Stimulated activated CD4-positive, alpha-beta T cell treated with anti-CD3 and anti-CD28 coated beads, Interleukin-1b, Interleukin-23, amount 100 ng/mL, for 24 hours (primary cell): ENCODE data around the gene MEOX1.

ENCODE experiments used
- DNase-seq, 4 experiments: peaks; one replicate each; pipeline ENCODE4 v3.0.0-alpha.2; 2020; ENCODE audit warnings: low read depth in 4 of 4, low spot score in 1 of 4

The MEOX1 gene

DNA sequence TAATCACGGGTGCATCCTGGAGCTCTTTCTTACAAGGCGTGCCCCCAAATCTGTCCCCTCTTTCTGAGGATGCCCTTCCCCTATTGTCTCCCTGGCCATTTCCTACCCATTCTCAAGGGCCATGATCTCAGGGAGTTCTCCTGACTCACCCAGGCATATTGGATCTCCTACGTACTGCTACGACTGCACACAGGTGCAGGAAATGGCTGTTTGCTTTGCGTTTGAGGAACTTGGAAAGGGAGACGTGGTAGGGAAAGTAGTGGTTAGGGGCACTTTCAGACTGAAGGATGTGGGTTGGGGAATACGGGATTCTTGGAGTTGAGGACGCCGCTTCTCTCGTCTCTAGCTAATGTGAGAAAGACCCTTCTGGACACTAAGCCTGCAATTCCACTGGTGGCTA lies 18.7 kb upstream of the MEOX1 start:
- no peak for DNase-seq

DNA sequence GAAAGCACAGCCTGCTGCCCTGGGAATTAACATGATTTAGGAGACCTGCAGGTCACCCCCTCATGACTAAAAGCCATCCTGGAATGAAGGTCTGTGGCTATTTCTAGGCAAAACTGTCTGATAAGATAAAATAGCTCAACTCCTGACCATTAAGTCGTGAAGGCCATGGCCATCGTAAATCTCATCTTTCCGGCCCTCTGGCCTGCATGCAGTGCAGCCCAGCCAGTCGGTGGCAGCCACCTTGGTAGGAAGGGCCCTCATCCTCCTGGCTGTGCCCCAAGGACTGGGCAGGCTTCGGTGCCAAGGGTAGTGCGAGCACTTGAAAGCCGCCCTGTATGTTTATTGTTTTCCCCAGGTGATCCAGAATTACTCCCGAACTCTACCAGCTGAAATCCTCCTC lies 18.2 kb upstream of the MEOX1 start:
- no peak for DNase-seq

DNA sequence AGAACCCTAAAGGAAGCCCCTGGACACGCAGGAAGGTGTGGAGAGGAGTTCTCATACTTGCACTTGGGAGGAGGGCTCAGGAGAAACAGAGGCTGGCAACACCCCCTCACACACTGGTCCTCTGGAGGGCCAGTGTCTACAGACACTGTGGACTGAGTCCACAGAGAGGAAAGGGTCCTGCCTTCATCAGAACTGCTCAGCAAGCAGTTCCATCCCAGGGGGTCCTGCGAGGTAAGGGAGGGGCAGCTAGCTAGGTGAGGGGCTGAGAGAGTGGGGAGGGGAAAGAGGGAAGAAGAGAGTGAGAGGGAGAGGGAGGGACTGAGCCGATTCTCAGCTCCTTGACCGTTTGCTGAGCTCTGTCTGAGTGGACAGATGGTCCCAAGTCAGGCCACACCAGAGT lies 17.7 kb upstream of the MEOX1 start:
- no peak for DNase-seq

DNA sequence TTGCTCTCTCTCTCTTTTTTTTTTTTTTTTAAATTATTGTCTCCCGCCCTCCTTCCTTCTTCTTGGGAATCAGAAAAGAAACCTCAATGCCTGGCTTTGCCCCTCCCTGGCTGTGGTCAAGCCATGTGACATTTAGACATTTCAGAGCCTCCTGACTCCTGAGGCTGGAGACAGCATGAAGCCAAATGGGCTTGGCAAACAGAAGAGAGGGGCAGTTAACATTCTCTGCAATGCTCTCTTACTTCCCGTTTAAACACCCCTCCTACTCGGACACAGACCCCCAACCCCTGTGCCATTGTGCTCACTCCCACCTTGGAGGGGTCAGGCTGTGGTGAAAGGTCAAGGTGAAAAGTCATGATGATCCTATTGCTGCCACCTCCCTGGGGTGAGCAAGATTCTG lies 14.7 kb upstream of the MEOX1 start:
- no peak for DNase-seq

DNA sequence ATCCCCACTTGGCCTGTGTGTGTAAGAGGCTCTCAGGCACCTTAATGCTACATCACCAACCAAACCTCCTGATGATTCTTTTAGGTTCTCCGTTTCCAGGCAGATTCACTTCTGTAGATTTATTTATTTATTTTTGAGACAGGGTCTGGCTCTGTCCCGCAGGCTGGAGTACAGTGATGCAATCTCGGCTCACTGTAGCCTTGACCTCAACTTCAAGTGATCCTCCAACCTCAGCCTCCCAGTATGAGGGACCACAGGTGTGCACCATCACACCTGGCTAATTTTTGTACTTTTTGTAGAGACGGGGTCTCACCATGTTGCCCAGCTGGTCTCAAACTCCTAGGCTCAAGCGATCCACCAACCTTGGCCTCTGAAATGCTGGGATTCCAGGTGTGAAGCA lies 12.7 kb upstream of the MEOX1 start:
- no peak for DNase-seq

DNA sequence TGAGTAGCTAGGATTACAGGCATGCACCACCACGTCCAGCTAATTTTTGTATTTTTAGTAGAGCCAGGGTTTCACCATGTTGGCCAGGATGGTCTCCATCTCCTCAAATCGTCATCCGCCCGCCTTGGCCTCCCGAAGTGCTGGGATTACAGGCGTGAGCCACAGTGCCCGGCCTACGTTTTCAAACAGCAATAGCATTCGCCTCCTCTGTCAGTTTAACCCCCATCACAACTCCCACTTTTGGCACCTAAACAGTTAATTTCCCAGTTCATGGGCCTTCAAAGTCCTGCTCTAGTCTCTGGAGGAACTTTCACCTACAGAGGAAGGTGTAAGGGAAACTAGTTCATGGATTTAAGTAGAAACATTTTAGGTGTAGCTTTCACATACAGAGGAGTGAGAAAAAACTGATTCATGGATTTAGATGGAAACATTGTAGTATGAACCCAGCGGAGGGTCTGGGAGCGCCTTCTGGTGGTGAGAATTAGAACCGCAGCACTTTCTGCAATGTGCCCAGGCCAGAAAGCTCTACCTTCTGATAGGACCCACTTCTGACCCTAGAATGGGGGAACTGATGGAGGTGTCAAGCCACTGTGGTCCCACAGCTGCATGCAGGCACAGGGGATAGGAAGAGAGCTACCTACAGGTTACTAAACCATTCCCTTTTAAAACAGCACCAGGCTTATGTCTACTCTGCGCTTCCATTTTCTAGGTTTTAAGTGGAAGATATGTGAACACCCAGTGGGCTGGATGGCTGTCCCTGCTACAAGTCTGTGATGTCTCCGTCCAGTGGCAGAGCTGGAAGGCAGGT lies 12.0 kb upstream of the MEOX1 start:
- DNase-seq: peak; percentile 52 to 63 (median 62)

DNA sequence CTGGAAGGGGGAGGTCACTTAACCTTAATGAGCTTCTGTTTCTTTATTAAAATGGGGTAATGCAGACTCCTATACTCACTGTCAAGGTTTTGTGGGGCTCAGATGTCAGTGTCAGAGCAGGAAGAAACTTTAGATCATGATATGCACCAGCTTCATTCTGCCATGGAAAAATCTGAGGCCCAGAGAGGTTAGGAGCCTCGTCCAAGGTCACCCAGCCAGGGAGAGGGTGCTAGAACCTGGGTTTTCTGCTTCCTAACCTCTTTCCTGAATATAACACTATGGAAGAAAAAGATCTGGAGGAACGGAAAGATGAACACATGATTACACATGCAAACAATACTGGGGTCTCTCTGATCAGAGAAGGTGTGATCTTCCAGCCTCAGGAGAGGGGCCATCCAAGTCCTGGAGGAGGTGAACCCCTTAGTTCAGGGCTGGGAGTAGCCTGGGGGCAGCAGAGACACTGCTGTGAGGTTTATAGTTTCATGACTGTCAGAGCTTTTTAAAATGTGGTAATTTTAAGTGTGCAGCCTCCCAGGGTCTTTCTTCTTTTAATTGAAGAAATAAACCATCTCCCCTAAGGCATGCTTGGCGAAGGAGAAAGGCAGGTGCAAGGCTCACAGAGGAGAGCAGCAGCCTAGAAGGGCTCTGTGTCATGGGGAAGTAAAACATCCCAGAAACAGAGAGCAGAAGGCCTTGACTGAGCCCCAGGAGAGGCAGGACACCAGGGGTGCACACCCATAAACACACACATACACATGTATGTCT lies 10.2 kb upstream of the MEOX1 start:
- DNase-seq: no peak

DNA sequence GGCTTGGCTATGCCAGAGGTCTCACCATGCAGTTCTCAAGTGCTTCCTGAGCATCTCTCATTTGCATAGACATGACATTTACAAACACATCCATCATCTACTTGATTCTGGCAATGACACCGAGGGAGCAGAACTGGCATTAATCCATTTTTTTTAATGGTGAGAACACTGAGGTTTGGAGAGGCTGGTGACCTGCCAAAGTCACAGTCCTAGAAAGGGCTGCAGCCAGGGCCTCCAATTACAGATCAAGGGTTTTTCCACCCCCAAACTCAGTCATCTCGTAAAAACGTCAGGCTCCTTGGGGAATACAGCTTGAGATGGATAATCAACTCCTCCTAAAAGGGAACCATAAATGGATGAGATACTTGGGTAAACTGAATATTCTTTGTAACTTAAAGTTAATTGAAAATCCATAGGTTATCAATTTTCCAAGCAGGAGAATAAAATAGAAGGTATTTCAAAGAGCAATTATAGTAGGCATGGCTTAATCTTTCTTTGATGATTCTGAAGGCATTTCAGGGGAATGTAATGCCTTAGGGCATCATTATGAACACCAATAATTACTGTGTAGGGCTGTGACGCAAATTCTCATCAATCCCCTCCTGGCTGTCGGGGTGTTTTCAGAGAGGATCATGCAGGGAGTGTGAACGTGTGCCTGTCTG lies 9.4 kb upstream of the MEOX1 start:
- DNase-seq: no peak

DNA sequence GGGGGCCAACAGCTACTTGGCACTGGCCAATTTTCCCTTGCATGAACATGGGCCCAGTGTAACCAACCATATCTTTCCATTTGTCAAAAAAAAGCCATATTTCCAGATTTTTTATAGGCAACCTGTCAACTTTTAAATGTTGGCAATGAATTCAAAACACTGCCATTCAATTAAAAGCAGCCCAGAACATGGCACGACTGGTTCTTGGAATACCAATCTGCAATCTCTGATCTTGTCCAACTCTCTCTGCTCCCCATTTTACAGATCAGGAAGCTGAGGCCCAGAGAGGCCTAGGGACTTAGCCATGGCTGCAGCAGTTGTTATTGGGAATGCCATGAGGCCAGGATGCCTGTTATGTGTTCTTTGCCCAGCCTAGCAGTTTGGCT lies 8.9 kb upstream of the MEOX1 start:
- no peak for DNase-seq

DNA sequence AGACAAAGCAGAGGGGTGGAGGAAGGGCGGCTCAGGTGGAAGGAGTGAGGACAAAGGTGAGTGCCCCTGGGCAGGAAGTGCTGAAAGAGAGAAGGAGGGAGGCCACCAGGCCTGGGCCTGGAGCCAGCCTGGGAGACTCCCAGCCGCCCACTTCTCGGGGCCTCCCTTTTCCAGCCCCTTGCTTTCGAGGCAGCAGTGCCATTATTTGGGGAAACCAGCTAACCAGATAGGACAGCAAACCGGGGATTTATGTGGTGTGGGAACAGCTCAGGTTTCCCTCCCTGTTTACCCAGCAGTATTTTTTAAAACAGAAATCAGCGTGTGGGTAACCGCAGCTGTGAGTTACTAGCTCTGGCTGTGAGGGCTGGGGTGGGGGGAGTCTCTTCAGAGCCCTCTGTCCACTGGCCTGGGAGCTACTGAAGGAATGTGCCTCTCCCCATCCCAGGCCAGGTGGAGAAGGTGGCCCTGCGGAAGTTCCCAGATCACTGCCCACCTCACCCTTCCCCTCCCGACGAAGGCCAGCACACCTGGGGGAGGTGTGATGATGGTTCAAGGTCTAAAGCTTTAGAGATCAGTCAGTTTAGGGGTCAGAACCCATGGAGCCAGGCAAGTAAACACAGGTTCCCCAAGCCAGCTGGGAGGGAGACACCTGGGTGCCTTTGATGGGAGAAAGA lies 8.4 kb upstream of the MEOX1 start:
- DNase-seq: no peak

DNA sequence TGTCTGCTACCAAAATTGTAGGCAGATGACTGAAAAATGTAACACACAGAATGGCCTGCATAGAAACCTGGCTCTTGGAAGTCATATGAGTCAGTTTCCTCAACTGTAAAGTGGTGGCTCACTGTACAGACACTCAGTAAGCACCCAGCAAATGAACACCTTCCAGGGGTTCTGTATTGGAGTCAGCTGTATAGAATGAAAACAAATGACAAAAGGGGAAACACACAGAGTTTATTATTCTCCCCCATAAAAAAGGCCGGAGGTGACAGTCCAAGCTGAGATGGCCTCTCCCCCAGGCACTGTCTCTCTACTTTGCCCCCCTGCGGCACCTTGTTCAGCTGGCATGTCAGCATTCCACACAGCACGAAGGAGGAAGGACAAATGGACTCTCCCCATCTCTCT lies 6.2 kb upstream of the MEOX1 start:
- no peak for DNase-seq

DNA sequence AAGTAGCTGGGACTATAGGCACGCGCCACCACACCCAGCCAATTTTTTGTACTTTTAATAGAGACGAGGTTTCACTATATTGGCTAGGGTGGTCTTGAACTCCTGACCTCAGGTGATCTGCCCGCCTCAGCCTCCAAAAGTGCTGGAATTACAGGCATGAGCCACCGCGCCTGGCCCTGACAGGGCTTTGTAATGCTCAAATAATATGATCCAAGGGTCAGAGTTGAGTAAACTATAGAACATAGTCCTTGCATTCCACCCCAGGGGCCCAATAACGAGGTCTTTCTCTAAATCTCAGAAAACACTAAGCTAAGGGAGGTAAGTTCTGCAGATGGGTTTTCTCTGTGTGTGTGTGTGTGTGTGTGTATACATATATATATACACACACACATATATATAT lies 5.8 kb upstream of the MEOX1 start:
- no peak for DNase-seq

DNA sequence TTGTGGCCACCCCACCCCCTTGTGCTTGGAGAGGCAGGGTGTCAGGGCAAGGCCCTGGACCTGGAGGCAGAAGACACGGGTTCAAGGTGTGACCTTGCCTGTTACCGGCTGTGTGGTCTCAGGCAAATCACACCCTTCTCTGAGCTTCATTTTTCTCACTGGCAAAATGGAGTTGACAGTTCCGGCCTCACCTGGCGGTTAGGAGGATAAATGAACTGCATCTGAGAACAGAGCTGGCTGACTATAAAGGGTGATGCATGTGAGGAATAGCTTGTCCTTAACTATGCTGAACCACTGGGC lies 4.2 kb upstream of the MEOX1 start:
- no peak for DNase-seq

DNA sequence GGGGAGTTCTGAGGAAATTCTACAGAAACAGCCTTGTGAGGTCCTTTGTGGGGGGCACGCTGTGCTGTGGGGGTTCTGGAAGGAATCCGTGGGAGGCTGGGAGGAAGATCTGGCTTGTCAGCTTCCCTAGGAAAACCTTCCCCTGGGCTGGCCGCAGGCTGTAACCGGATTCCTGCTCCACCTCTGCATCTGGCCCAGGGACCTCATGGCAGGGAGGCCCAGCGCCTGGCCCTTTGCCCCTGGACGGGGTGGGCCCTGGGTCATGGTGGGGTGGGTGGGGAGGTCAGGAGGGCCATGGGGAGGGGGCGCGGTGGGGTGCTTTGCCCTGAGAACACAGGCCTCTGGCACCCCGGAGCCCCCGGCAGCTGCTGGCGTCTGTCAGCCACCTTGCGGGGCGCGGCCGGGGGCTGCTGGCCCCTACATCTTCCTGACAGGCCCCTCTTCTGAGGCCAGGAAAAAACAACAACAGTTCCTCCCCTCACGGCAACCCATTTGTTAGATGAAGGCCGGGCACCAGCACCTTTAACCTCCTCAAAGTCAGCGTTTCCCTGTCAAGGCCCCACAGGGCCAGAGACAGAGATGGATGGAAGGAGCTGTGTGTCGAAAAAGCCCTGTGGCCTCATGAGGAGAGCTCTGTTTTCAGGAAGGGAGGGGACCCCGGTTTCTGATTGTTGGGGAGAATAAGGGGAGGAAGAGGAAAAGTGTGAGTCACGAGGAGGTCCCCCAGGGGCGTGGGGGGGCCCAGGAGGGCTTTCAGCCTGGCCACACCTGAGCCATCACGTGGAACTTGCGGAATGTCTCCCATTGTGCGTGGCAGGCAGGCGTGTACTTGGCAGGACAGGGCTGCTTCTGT lies 3.6 kb upstream of the MEOX1 start:
- DNase-seq: no peak

DNA sequence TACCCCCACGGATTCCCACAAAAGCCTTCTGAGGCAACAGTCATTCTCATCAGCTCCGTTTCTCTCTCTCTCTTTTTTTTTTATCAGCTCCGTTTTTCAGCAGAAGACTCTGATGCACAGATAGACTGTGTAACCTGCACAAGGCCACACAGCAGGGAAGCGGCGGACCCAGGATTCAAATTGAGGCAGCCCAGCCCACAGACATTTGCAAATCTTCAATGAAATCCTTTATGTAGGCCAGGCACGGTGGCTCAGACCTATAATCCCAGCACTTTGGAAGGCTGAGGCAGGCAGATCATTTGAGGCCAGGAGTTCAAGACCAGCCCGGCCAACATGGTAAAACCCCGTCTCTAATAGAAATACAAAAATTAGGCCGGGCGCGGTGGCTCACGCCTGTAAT lies 2.4 kb upstream of the MEOX1 start:
- DNase-seq: no peak

DNA sequence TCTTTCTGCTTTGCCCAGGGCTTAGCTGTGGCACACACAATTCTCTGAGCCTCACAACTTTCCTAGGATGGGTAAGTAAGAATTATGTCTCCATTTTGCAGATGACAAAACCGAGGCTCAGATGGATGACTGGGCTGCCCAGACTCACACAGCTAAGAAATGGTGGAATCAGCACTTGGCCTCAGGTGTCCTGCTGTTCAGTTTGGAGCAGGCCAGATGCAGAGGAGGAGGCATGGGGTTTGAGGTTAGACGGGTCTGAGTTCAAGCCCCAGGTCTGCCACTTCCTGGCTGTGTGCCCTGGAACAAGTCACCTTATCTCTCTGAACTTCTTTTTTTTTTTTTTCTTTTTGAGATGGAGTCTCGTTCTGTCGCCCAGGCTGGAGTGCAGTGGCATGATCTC lies 1.7 kb upstream of the MEOX1 start:
- DNase-seq: no peak

DNA sequence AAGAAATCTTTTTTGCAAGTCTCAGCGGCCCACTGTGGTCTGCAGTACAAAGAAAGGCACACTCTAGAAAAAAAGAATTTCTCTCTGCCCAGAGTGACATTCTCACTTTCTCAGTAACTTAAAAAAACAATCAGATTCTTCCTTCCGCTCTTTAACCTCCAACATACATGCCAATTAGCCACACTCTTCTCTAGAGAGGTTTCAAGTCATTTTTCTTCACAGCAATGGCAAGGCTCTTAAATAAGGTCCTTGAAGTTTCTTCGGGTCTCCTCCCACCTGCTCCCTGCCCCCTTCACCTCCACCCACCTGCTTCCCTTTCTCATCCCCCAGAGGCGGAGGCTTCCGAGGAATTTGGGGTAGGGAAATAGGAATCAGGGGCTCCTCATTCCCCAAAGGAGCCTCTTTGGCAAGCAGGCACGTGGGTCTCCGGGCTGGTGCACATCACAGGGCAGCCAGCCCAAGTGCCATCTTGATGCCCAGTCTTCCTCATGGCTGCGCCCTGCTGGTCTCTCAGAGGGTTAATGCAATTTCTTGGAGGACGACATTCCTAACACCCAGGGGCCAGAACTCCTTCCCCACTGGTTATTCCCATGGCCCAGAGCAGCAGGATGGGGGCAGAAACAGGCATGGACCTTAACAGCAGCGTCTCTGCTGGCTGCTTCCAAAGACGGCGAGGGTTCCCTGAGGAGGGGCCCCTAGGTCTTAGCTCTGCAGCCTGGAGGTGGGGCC lies 855 bp upstream of the MEOX1 start:
- no peak for DNase-seq

DNA sequence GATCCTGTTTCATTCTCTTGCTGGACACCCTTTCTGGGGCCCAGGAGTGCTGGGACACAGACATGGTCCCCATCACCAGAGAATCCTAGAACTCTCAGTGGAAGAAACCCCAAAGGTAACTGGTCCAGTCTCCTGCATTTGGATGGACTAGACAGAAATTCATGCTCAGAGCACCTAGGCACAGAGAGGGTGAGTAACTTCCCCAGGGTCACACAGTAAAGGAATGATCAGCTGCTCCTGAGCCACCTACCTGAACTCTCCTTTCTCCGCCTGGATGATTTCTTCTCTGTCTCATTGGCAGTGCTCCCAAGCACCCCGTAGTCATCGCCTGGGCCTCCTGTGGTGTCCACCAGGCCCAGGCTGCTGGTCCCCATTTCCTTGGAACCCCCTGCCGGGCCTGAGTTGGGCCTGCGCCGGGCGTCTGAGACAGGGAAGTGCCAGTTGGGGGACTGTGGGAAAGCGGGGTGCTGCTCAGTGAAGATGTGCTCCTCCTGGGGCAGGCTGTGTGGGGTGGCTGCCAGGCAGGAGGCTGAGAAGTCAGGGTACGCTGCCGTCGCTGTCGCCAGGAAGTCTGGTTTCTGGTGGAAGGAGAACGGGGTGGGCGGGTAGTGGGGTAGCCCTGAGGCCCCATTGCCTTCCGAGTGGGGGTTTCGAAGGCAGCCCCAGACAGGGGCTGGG lies 767 bp downstream of the MEOX1 start:
- DNase-seq: no peak

DNA sequence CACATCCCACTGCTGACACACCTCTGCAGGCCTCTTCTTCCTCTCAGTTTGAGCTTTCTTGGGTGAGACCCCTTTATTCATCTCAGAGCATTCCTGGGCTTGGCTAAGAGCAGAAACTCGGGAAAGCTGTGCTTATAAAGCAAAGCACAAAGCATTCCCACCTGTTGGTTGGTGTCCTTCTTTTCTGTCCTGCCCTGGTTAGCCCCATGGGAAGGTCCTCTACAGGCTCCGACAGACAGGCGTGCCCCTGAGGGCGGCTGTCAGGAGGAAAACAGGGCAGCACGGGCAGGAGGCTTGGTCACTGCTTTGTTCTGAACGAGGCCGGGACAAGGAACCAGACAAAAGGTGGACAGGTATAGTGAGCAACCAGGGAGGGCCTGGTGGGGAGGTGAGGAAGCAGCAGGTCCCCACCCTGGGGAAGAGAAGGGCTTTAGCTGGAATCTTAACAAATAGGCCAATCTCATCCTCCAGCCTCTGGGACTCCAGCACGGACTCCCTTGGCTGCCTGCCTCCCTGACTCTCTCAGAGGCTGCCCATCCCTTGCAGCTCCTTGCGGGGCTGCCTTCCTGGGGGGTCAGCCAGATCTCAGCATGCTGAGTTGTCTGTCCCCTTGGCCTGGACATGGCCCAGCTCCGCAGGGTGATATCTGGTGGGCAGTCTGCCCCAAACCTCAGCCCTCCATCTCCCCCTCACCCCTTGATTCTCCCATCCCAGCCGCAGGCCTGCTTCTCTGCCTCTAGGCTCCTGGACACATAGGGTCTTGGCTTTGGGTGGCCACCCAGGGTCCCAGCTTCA lies 1.7 kb downstream of the MEOX1 start:
- DNase-seq: no peak
